NCI-H524 treated with DMSO at 0.1 percent for 48 hours (cell line): ENCODE measurements around the gene ABL1.
A peak's percentile ranks its signal among the peaks of the same experiment; 100 is the strongest.
"Not testable (repeated sequence)": the region's sequence is repeated elsewhere in the genome, so short reads cannot be mapped to it uniquely, and the experiment has no call there.

Experiments used
- DNase-seq: peaks from one replicate; lab custom pipeline; 2025; lab: John Stamatoyannopoulos, UW

ABL1 gene

GRCh38 chr9:130834371-130835336 lies at the start of gene ABL1:
TSS of gene ABL1 (plus strand) at chr9:130835254. CDS start at chr9:130835447, 193 bp downstream.
- no peak for DNase-seq

GRCh38 chr9:130785940-130786508 lies 49.0 kb upstream of the ABL1 start:
- DNase-seq: no peak

GRCh38 chr9:130786526-130786925 lies 48.5 kb upstream of the ABL1 start:
- DNase-seq: no peak

GRCh38 chr9:130789747-130790672 lies 45.0 kb upstream of the ABL1 start:
- no peak for DNase-seq

- no peak for DNase-seq
Observed at GRCh38 chr9:130791303-130791894, 43.7 kb upstream of the ABL1 start.

GRCh38 chr9:130793589-130793988 lies 41.5 kb upstream of the ABL1 start:
- DNase-seq: no peak

- not testable (repeated sequence) for DNase-seq
Observed at GRCh38 chr9:130794021-130794420, 41.0 kb upstream of the ABL1 start.

- not testable (repeated sequence) for DNase-seq
Observed at GRCh38 chr9:130794423-130794822, 40.6 kb upstream of the ABL1 start.

- DNase-seq: no peak
Observed at GRCh38 chr9:130794923-130795495, 40.0 kb upstream of the ABL1 start.

GRCh38 chr9:130803116-130803515 lies 31.9 kb upstream of the ABL1 start:
- DNase-seq: not testable (repeated sequence)

GRCh38 chr9:130805510-130806326 lies 29.3 kb upstream of the ABL1 start:
- no peak for DNase-seq

- no peak for DNase-seq
Observed at GRCh38 chr9:130806327-130806716, 28.7 kb upstream of the ABL1 start.

GRCh38 chr9:130810609-130811136 lies 24.4 kb upstream of the ABL1 start:
- DNase-seq: no peak

- DNase-seq: no peak
Observed at GRCh38 chr9:130815242-130815808, 19.7 kb upstream of the ABL1 start.

GRCh38 chr9:130817914-130818313 lies 17.1 kb upstream of the ABL1 start:
- DNase-seq: no peak

GRCh38 chr9:130820135-130820738 lies 14.8 kb upstream of the ABL1 start:
- DNase-seq: no peak

- no peak for DNase-seq
Observed at GRCh38 chr9:130823435-130823834, 11.6 kb upstream of the ABL1 start.

- peak; percentile 25 for DNase-seq
Observed at GRCh38 chr9:130824079-130824478, 11.0 kb upstream of the ABL1 start.

GRCh38 chr9:130824643-130825350 lies 10.3 kb upstream of the ABL1 start:
- peak; percentile 86 for DNase-seq
